ENCODE measurements around the gene BTBD2. TPM values are rescaled to one million over a fixed set of nuclear protein-coding genes. Genes with fewer than 3 reads are reported as not detected.

BTBD2 gene
- total RNA-seq, 1 donor from 2014 or later: 62.0 TPM

DNA sequence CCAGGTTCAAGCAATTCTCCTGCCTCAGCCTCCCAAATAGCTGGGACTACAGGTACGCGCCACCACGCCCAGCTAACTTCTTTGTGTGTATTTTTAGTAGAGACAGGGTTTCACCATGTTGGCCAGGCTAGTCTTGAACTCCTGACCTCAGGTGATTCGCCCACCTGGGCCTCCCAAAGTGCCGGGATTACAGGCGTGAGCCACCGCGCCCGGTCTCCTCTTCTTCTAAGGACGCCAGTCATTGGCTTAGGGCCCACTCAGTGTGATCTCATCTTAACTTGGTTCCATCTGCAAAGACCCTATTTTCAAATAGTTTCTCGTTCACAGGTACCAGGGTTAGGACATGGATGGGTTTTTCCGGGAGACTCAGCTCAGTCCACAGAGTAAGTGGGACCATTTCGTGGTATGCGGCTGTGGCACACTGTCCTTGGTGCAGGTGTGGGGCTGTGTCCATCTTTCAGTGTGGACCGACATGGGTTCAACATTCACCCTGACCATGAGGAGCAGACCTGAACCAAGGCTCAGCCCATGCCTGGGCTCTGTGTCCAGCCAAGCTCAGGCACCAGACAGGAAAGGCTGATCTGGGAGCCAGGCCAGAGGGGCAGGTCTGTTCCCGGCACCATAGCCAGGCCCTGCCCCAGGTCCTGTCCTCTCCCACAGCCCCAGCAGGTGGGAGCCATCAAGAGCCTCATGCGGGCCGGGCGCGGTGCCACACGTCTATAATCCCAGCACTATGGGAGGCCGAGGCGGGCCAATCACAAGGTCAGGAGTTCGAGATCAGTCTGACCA lies 38.3 kb upstream of the BTBD2 start:
- no peak for ATAC-seq

DNA sequence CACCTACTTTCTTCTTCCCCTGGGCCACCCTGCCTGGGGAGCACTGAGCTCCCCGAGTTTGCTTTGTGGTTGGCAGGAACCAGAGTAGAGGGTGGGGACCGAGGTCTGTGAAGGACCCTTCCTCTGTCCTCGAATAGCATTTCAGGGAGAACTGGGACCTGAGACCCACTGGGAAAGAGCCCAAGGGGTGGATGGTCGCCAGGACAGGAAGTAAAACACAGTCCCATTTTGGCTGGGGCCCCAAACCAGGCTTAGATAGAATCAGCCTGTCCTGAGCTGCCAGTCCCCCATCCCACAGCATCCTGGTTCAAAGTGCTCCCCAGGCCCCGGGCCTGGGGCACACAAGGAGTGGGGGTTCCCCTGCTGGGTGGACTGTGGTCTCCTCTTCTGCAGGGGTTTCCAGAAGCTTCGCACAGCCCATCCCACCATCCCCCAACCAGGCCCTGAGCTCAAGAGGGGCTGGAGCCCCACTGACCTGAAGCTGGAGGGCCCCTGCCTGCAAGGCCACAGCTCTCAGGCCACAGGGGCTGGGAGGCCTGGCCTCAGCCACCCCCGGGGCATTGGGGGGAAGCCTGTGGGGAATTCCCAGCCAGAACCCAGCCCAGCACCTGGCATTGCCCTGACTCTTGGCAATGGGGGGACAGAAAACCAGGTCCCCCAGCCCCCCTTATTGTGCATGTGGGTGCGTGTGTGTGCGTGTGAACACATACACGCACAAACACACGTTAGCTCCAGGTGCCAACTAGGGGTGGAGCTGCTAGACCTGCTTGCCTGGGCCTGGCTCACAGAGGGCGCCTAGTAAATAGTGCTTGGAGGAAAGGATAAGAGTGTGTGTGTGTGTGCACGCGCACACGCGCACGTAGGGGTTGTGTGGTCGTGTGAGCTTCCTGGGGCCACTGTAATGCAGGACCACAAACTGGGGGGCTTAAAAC lies 36.5 kb upstream of the BTBD2 start:
- TF ChIP-seq, protein P1, sequence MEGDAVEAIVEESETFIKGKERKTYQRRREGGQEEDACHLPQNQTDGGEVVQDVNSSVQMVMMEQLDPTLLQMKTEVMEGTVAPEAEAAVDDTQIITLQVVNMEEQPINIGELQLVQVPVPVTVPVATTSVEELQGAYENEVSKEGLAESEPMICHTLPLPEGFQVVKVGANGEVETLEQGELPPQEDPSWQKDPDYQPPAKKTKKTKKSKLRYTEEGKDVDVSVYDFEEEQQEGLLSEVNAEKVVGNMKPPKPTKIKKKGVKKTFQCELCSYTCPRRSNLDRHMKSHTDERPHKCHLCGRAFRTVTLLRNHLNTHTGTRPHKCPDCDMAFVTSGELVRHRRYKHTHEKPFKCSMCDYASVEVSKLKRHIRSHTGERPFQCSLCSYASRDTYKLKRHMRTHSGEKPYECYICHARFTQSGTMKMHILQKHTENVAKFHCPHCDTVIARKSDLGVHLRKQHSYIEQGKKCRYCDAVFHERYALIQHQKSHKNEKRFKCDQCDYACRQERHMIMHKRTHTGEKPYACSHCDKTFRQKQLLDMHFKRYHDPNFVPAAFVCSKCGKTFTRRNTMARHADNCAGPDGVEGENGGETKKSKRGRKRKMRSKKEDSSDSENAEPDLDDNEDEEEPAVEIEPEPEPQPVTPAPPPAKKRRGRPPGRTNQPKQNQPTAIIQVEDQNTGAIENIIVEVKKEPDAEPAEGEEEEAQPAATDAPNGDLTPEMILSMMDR (IDR thresholded peaks at IDR 0.05): no peak
- Histone ChIP-seq H3K36me3 (peaks cover 26% of the 10 kb centered on the region), H3K4me3 (peak overlapping the region; percentile 94), H3K4me1 (peaks cover 72% of the 10 kb centered on the region), H3K9me3 (no peaks in the 10 kb centered on the region), H3K27me3 (ENCODE audit: low read depth) (no peaks in the 10 kb centered on the region), H3K27ac (peak overlapping the region; percentile 97)
- intact Hi-C loops (cut with DNase I): no loop called here
- ATAC-seq (no peak), DNase-seq (peak; percentile 56)

More for the DNA sequence above, 38.3 kb upstream of the BTBD2 start:
- peaks cover 8% of the 10 kb centered on the region for H3K36me3 ChIP-seq
- no peaks in the 10 kb centered on the region for H3K27me3 ChIP-seq (ENCODE audit: low read depth)
- no peaks in the 10 kb centered on the region for H3K9me3 ChIP-seq
- intact Hi-C loops (cut with DNase I): no loop called here
- H3K27ac ChIP-seq: peak overlapping the region; percentile 68
- TF ChIP-seq, protein P1 (IDR thresholded peaks at IDR 0.05): no peak
- no peak overlapping the region for H3K4me3 ChIP-seq
- DNase-seq: peak; percentile 77
- H3K4me1 ChIP-seq: peaks cover 71% of the 10 kb centered on the region

DNA sequence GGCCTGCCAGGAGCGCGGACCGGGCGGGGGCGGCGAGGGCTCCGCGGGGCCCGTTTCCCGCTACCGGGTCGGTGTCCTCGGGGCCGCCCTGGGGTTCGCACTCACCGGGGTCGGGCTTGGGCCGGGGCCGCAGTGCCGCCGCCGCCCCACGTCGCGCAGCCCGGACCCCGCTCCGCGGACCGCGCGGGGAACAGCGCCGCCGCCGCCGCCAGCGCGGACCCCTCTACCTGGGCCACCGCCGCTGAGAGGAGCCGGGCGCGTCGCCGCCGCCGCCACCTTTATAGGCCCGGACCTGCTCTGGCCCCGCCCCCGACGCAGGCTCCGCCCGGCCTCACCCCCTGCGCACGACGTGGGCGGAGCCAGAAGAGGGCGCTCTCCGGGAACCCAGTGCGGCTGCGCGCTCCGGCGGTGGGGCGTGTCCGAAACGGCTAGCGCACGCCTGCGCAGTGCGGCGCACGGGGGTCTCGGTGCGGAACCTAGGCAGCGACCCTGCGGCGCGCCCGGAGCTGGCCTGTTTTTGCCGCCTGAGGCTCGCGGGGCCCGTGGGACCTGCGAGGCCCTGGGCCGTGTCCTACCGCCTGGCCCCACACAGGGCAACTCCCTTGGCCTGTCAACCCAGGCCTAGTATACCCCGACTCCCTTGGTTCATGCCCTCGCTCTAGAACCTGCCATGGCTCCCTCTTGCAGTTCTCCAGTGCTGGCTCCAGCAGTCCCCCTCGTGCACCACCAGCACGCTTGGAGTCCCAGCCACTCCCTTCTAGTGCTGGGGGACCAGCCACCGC lies 35.7 kb upstream of the BTBD2 start, which contains the start of gene MKNK2:
Gene MKNK2 (minus strand): TSS at position 254 of the 782 bp plus-strand sequence. CDS start 393 bp downstream, outside the sequence.
- Histone ChIP-seq H3K9me3 (no peaks in the 10 kb centered on the region), H3K36me3 (peaks cover 34% of the 10 kb centered on the region), H3K4me1 (peaks cover 75% of the 10 kb centered on the region), H3K27me3 (ENCODE audit: low read depth) (no peaks in the 10 kb centered on the region), H3K4me3 (peak within 1 kb of the TSS; percentile 94), H3K27ac (peak within 1 kb of the TSS; percentile 97)
- ATAC-seq: peak; percentile 77 to 89
- TF ChIP-seq, protein P1 (IDR thresholded peaks at IDR 0.05): peak; percentile 43
- intact Hi-C loops (cut with DNase I): no loop called here
- peak; percentile 94 for DNase-seq

DNA sequence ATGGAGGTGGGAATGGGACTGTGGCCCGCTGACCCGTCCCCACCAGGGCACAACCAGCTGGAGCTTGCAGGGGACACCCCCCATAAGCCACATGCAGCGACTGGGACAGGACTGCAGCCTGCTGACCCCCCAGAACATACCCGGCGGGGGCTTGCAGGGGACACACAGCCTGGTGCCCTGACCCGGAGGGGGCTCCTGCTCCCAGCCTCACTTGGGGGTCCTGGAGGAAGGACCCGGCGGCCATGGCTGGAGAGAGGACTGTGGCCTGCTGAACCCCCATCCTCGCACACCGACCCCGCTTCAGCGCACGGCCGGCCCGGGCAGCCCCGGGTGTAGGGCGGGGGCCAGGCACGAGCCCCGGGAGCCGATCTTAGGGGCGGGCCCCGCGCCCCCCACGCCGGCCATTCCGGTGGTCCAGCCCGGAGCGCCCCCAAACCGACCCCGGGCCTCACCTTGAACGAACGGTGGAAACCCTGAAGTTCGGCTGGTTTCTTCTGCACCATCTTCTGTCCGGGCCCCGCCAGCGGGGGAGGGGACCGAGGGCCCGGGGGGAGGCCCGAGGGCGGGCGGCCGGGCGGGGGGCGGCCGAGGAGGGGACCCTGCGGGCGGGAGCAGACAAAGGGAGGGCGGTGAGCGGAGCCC lies 35.0 kb upstream of the BTBD2 start:
- TF ChIP-seq, protein P1 (IDR thresholded peaks at IDR 0.05): no peak
- DNase-seq (no peak), ATAC-seq (peak; percentile 1 to 13)

More for the DNA sequence above, 35.0 kb upstream of the BTBD2 start:
- Histone ChIP-seq H3K4me3 (peak overlapping the region; percentile 94), H3K36me3 (peaks cover 42% of the 10 kb centered on the region), H3K27me3 (ENCODE audit: low read depth) (no peaks in the 10 kb centered on the region), H3K9me3 (no peaks in the 10 kb centered on the region), H3K4me1 (peaks cover 75% of the 10 kb centered on the region), H3K27ac (peak overlapping the region; percentile 97)
- intact Hi-C loops (cut with DNase I): no loop called here
